DOHH2 (cell line): ENCODE measurements around the gene ACTG1.
"Not testable (repeated sequence)": the region's sequence is repeated elsewhere in the genome, so short reads cannot be mapped to it uniquely, and the experiment has no call there.

Experiments
- H3F3A ChIP-seq: fragments of 200-600 bp; sonication (generic), shearing (Covaris generic); 2 replicates; pipeline ENCODE4 v1.6.0; 2016; ENCODE audit warnings: antibody characterized with exemption, mild to moderate bottlenecking; ENCODE audit not compliant: control insufficient read depth, insufficient read depth
- H3K27ac ChIP-seq: fragments of 200-600 bp; sonication (generic); 2 replicates; pipeline ENCODE4 v1.5.1; 2014; ENCODE audit warnings: low read depth, mild to moderate bottlenecking, low read length, moderate library complexity
- H3K27me3 ChIP-seq: fragments of 200-600 bp; sonication (generic); 2 replicates; pipeline ENCODE4 v1.6.1; 2014; ENCODE audit warnings: mild to moderate bottlenecking, low read length, mixed read lengths; ENCODE audit not compliant: control insufficient read depth
- H3K36me3 ChIP-seq: fragments of 200-600 bp; sonication (generic); 2 replicates; pipeline ENCODE4 v1.6.1; 2014; ENCODE audit warnings: mild to moderate bottlenecking, low read length, moderate library complexity, mixed read lengths; ENCODE audit not compliant: control insufficient read depth
- H3K4me1 ChIP-seq: fragments of 200-600 bp; sonication (generic); 2 replicates; pipeline ENCODE4 v1.6.1; 2014; ENCODE audit warnings: mild to moderate bottlenecking, low read length, mixed read lengths; ENCODE audit not compliant: control insufficient read depth
- H3K4me2 ChIP-seq: fragments of 200-600 bp; sonication (generic); 2 replicates; pipeline ENCODE4 v1.6.0; 2014; ENCODE audit warnings: mild to moderate bottlenecking, low read length, moderate library complexity
- H3K4me3 ChIP-seq: fragments of 200-600 bp; sonication (generic); 2 replicates; pipeline ENCODE4 v1.5.1; 2014; ENCODE audit warnings: mild to moderate bottlenecking, low read length, mixed read lengths
- H3K79me2 ChIP-seq: fragments of 200-600 bp; sonication (generic); 2 replicates; pipeline ENCODE4 v1.6.1; 2014; ENCODE audit warnings: mild to moderate bottlenecking, low read length, mixed read lengths; ENCODE audit not compliant: control insufficient read depth
- H3K9me2 ChIP-seq: fragments of 200-600 bp; sonication (generic); replicated peaks from 2 replicates; pipeline ENCODE4 v1.6.1; 2014; ENCODE audit warnings: mild to moderate bottlenecking, low read length, mixed read lengths; ENCODE audit not compliant: control insufficient read depth
- H3K9me3 ChIP-seq: fragments of 200-600 bp; sonication (generic); 2 replicates; pipeline ENCODE4 v1.6.1; 2014; ENCODE audit warnings: antibody characterized with exemption, low read length, mixed read lengths; ENCODE audit not compliant: control insufficient read depth, insufficient read depth
- H4K20me1 ChIP-seq: fragments of 200-600 bp; sonication (generic); 2 replicates; pipeline ENCODE4 v1.6.0; 2014; ENCODE audit warnings: low read depth, mild to moderate bottlenecking, antibody characterized with exemption, low read length, moderate library complexity; ENCODE audit not compliant: control insufficient read depth, insufficient read depth
- EZH2phosphoT487 ChIP-seq: fragments of 200-600 bp; sonication (generic); IDR thresholded peaks from 2 replicates; pipeline ENCODE4 v1.6.1; 2017; ENCODE audit warnings: borderline replicate concordance, mild to moderate bottlenecking, antibody characterized with exemption, low read length, moderate library complexity, mixed read lengths
- TF ChIP-seq, protein P1 (sequence below): fragments of 200-600 bp; sonication (generic); IDR thresholded peaks from one replicate; pipeline ENCODE4 v1.5.1; 2014; ENCODE audit warnings: antibody characterized with exemption, mild to moderate bottlenecking, low read depth, low read length; ENCODE audit not compliant: poor library complexity, severe bottlenecking

The ACTG1 gene

DNA sequence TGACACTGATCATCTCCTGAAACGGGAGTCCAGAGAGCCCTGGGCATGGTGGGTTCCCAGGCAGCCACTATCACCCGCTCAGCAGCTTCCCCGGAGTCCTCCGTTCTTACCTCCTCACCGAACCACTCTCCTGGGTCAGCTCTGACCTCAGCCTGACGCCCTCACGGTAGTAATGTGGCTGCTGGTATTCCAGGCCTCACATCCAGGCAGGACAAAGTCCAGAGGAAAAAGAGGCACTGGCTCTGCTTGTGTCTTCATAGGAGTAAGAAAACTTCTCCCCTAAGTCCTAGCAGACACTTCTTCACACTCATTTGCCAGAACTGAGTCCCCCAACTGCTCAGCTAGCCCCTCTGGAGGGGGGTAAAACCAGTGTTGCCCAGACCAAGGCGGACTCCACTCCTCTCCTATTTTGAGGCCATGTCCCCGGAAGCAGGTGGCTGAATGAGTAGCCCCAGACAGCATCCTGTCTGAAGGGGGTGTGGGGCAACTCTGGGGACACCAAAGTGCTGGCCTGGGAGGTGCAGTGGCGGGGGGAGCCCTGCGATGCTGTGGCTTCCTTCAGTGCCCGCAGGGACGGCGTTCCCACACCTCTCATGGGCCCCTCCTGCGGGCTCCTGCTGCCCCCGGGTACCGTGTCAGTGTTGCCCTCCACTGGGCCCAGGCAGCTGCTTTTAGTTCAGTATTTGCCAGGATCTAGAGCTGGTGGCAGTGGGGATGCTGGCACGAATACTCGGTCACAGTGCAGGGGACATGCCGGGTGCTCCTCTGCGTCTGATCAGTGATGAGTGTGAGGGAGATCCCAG lies 20.9 kb upstream of the ACTG1 start:
- TF ChIP-seq, protein P1, sequence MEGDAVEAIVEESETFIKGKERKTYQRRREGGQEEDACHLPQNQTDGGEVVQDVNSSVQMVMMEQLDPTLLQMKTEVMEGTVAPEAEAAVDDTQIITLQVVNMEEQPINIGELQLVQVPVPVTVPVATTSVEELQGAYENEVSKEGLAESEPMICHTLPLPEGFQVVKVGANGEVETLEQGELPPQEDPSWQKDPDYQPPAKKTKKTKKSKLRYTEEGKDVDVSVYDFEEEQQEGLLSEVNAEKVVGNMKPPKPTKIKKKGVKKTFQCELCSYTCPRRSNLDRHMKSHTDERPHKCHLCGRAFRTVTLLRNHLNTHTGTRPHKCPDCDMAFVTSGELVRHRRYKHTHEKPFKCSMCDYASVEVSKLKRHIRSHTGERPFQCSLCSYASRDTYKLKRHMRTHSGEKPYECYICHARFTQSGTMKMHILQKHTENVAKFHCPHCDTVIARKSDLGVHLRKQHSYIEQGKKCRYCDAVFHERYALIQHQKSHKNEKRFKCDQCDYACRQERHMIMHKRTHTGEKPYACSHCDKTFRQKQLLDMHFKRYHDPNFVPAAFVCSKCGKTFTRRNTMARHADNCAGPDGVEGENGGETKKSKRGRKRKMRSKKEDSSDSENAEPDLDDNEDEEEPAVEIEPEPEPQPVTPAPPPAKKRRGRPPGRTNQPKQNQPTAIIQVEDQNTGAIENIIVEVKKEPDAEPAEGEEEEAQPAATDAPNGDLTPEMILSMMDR, result no peak
- TF ChIP-seq EZH2phosphoT487, result no peak
- Histone ChIP-seq H3K9me3 (peaks cover 21% of the 10 kb centered on the region; the same call in 1 of the 2 replicates), H3K9me2 (no peaks in the 10 kb centered on the region), H3K27me3 (no peaks in the 10 kb centered on the region), H3K36me3 (no peaks in the 10 kb centered on the region), H3F3A (no peaks in the 10 kb centered on the region; the same call in 1 of the 2 replicates), H4K20me1 (no peaks in the 10 kb centered on the region), H3K4me3 (no peak overlapping the region), H3K4me1 (peaks cover 8% of the 10 kb centered on the region), H3K27ac (no peak overlapping the region), H3K79me2 (no peaks in the 10 kb centered on the region), H3K4me2 (no peak overlapping the region)

DNA sequence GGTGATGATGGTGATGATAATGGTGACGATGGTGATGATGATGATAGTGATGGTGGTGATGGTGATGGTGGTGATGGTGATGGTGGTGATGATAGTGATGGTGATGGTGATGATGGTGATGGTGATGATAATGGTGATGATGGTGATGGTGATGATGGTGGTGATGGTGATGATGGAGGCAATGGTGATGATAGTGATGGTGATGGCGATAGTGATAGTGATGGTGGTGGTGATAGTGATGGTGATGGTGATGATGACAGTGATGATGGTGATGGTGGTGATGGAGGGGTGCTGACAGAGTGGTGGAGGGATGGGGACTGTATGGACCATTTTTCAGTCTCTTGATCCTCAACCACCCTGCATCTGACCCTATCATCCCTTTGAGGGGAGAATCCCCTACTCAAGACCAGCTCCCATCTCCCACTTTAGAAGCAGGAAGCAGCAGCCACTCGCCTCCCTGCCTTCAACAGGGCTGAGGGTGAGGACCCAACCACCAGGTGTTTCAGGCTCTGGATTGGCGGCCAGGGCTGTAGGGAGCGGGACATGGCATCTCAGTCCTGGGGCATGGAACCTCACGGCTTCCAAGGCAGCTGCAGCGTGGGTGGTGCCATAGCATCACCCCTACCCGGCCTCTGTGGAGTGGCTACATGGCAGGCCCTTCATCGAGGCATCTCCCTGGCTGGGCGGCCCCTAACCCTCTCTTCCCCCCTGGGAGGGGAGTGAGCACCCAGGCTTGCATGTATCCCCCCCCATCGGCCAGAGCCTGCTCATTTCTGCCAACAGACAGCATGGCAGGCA lies 20.1 kb upstream of the ACTG1 start:
- Histone ChIP-seq H4K20me1 (no peaks in the 10 kb centered on the region), H3K4me3 (no peak overlapping the region), H3F3A (no peaks in the 10 kb centered on the region), H3K9me3 (peaks cover 21% of the 10 kb centered on the region; the same call in 1 of the 2 replicates), H3K79me2 (no peaks in the 10 kb centered on the region), H3K27ac (no peak overlapping the region), H3K4me1 (peaks cover 8% of the 10 kb centered on the region), H3K4me2 (no peak overlapping the region), H3K27me3 (no peaks in the 10 kb centered on the region), H3K9me2 (no peaks in the 10 kb centered on the region), H3K36me3 (no peaks in the 10 kb centered on the region)
- TF ChIP-seq, protein P1, result no peak
- TF ChIP-seq EZH2phosphoT487, result no peak

DNA sequence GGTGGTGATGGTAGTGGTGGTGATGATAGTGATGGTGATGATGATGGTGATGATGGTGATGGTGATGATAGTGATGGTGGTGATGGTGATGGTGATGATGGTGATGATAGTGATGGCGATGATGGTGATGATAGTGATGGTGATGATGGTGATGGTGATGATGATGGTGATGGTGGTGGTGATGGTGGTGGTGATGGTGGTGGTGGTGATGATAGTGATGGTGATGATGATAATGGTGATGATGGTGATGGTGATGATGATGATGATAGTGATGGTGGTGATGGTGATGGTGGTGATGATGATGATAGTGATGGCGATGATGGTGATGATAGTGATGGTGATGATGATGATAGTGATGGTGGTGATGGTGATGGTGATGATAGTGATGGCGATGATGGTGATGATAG lies 19.4 kb upstream of the ACTG1 start:
- not testable (repeated sequence) for H3K27me3 ChIP-seq, H3K4me1 ChIP-seq, H3K9me2 ChIP-seq, H4K20me1 ChIP-seq, H3K79me2 ChIP-seq, H3F3A ChIP-seq, H3K4me3 ChIP-seq, H3K36me3 ChIP-seq, H3K27ac ChIP-seq, H3K4me2 ChIP-seq
- peaks cover 21% of the 10 kb centered on the region; the same call in 1 of the 2 replicates for H3K9me3 ChIP-seq

DNA sequence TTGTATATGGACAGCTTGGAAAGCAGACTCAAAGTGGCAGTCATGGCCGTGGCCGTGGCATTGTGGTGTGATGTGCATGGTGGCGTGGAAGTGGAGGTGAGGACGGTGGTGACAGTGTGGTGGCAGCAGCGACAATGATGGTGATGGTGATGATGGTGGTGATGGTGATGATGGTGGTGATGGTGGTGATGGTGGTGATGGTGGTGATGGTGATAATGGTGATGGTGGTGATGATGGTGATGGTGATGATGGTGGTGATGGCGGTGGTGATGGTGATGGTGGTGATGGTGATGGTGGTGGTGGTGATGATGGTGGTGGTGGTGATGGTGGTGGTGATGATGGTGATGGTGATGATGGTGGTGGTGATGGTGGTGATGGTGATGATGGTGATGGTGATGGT lies 18.4 kb upstream of the ACTG1 start:
- H3K4me1 ChIP-seq, H3K36me3 ChIP-seq, H3F3A ChIP-seq, H3K4me3 ChIP-seq, H3K79me2 ChIP-seq, H3K27ac ChIP-seq, H3K9me2 ChIP-seq, H3K4me2 ChIP-seq, H4K20me1 ChIP-seq, H3K27me3 ChIP-seq: not testable (repeated sequence)
- H3K9me3 ChIP-seq, result peaks cover 21% of the 10 kb centered on the region; the same call in 1 of the 2 replicates
